HG03571 (cell line): ENCODE measurements around the gene HERC2.
"Not testable (repeated sequence)": the region's sequence is repeated elsewhere in the genome, so short reads cannot be mapped to it uniquely, and the experiment has no call there.

Experiments used
- ATAC-seq: cut with Tn5 transposase; IDR thresholded peaks from one replicate; pipeline ENCODE4 v1.9.1; 2021; ENCODE audit not compliant: unreplicated experiment

The HERC2 gene

DNA sequence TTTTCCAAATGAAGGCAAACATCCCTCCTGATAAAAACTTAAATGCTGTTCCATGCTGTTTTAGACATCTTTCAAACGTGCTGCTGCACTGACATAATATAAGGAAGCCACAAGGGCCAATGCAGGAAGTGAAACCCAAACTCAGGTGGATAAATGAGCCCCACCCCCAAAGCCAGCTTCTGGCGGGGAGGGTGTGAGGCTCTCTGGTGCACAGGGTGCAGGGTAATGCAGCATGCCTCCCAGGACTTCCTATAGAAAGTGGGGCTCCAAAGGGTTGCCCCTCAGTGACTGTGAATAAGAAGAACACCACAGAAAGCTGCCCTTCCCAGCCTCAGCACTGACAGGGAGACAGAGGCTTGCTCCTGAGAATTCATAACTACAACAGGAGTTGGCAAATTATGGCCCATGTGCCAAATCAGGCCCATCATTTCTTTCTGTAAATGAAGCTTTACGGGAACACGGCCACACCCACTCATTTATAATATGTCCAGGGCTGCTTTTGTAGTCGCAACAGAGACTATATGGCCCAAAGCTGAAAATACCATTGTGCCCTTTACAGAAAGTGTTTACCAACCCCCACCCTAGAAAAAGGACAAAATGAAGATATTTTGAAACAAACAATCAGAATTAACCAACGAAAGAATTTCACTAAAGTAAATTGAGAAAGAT is 185.6 kb downstream of the HERC2 start:
- ATAC-seq = peak; percentile 98

DNA sequence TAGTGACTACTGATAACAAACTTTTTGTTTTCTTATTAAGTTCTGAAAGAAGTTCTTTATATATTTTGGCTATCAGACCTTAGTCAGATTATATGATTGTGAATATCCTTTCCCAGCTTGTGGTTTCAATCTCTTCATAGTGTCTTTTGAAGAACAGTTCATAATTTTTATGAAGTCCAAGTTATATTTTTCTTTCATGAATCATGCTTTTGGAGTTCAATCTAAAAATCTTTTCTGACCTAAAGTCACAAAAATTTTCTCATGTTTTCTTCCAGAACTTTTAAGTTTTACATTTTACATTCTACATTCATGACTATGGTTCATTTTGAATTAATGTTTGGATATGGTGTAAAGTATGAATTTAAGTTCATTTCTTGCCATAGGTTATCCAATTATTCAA is 188.7 kb downstream of the HERC2 start:
- no peak for ATAC-seq

- ATAC-seq = no peak
Observed at GRCh38 chr15:28132524-28133275, 189.3 kb downstream of the HERC2 start.

DNA sequence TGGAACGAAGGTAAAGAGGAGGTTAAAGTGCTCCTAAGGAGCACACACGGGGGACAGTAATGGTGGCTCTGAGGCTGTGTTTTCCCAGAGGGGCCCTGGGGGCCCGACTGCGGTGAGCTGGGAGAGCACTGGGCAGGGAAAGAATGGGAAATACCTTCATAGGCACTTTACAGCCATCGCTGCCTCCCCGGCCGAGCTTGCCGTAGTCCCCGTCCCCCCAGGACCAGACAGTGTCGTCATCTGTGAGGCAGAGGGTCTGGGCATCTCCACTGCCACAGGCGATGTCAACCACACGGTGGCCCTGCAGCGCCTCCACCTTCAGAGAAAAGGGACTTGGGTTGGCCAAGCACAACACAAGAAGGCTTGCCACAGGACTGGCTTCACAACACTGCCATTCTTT is 190.0 kb downstream of the HERC2 start:
- ATAC-seq = no peak

- ATAC-seq = no peak
Observed at GRCh38 chr15:28131400-28131799, 190.6 kb downstream of the HERC2 start.

- ATAC-seq = no peak
Observed at GRCh38 chr15:28130651-28131050, 191.3 kb downstream of the HERC2 start.

GRCh38 chr15:28129231-28129848 is 192.6 kb downstream of the HERC2 start:
- no peak for ATAC-seq

DNA sequence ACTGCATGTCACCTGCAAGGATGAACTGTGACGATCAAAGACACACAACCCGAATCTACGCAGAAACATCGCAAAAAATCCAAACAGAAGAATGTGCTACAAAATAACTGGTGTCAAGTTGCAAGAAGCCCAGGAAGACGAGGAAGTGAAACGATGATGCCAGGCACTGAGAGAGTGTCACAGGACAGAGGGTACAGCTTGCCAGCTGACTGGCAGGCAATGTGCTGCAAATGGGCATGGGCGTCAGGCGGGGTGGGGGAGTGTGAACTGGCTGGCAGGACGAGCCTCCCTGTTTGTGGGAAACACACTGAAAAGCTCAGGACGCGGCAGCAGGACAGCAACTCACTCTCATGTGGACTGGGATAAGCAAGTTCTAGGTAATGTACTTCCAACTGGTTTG is 193.9 kb downstream of the HERC2 start:
- no peak for ATAC-seq

- no peak for ATAC-seq
Observed at GRCh38 chr15:28127036-28127435, 194.9 kb downstream of the HERC2 start.

- no peak for ATAC-seq
Observed at GRCh38 chr15:28125673-28126651, 196.0 kb downstream of the HERC2 start.

- no peak for ATAC-seq
Observed at GRCh38 chr15:28124841-28125240, 197.1 kb downstream of the HERC2 start.

GRCh38 chr15:28123408-28124023 is 198.5 kb downstream of the HERC2 start:
- ATAC-seq = no peak

GRCh38 chr15:28122038-28122949 is 199.7 kb downstream of the HERC2 start:
- ATAC-seq = no peak

DNA sequence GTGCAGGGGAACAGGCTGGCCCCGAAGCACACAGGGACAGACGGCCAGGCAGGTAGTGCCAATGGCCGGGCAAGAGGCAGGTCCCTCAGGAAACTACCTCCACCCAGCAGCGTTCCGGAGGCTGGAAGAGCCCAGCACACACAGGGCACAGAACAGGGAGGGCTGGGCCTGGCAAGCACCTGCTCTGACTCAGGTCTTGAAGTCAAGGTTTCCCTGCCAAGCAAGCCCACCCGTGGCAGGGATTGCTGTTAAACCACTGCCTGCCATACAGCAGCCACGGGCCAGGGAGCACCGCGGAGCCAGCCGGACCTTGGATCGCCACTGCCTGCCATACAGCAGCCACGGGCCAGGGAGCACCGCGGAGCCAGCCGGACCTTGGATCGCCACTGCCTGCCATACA is 200.4 kb downstream of the HERC2 start:
- not testable (repeated sequence) for ATAC-seq

- ATAC-seq = no peak
Observed at GRCh38 chr15:28120359-28120640, 201.7 kb downstream of the HERC2 start.

DNA sequence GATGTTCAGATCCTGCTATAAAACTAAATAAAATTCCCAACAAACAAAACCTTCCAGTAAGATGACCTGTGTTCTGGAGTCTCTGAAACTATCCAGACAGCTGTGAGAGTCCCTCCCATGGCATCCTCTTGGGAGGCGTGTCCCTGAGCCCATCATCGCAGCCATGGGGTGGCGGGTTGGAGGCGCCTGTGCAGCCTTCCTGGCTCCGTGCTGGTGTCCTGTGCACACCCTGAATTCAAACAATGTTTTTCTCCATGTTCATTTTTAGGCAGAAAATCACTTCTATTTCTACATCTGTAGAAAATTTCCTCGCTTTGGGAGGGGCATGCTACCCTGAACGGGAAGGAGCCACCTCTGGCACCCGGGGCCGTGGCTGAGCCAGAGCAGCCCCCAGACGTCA is 203.4 kb downstream of the HERC2 start:
- no peak for ATAC-seq

DNA sequence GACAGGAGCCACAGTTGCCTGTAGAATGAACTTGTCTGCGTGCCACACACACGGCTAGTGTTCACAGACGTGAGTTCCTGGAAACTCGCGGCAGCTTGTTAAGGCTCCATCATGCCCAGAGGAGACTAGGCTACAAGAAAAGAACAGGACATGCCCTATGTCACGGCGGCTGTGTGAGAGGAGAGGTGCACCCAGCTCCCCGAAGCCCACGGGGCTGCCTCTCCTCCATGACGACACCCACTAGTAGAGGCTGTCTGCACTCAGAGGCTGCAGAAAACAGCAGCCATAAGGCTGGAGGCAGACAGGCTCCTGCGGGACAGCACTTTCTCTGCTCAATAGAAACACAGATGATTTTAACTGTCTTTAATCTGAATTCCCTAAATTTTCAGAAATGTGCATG is 203.9 kb downstream of the HERC2 start:
- ATAC-seq = no peak

DNA sequence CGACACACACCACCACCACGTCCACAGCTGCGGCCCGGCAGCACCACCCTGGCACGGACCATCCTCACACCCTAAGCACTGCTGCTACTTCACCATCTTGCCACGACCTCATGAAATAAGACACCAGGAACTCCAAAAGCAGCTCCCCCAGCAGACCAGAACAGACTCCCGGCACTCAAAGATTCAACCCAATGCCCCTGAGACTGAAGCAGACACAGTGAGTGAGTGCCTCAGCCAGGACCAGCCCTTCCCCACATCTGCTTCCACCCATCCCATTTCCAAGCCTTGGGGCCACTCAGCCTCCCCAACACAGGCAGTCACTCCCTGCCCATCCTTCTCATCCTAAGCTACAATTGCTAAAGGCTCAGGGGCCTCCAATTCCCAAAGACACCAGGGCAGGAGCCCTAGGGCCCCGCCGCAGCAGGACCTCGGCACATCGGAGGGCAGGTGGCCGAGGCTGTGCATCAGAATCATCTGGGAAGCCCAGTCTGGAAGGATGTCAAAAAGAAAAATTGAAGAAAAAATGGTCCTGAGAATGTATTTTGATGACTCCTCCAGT is 204.5 kb downstream of the HERC2 start:
- ATAC-seq = no peak
